HG03432 (cell line): Measurements from ENCODE around the gene ERGIC3.

Source experiments
- ATAC-seq: cut with Tn5 transposase; IDR thresholded peaks from one replicate; pipeline ENCODE4 v1.9.1; 2021; ENCODE audit warnings: mild to moderate bottlenecking, moderate library complexity; ENCODE audit not compliant: unreplicated experiment

ERGIC3 gene

DNA sequence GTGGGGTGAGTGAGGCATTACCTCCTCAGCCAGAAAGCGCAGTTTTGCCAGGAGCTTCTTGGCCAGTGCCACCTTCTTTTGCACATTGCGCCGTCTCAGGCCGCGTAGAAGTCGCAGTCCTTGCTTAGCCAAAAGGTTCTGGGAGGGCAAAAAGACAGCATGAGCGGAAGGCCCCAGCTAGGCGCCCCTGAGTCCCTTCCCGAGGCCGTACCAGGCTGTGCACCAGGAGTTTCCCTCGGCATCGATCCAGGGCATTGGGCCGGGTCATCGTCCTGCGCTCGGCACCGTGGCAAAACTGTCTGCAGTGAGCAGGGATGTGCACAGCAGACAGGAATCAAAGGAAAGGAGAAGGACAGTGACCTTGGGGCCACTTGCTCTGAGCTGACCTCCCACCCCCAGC lies 53.6 kb downstream of the ERGIC3 start:
- no peak for ATAC-seq

DNA sequence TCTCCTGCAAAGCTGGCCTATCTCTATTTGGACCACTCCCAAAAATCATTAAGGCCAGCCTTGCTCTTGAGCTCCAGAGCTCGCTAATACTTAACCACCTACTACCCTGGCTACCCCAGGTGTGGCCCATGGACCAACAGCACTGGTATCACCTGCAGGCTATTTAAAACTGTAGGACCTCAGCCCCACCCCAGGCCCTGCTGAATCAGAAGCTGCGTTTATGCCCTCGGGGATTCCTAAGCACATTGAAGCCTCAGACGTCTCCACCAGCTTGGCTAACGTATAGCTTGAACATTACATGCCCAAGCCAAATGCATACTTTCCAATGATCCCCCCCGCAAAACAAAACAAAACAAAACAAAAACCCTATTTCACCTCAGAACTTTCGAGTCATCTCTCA lies 54.0 kb downstream of the ERGIC3 start:
- no peak for ATAC-seq

DNA sequence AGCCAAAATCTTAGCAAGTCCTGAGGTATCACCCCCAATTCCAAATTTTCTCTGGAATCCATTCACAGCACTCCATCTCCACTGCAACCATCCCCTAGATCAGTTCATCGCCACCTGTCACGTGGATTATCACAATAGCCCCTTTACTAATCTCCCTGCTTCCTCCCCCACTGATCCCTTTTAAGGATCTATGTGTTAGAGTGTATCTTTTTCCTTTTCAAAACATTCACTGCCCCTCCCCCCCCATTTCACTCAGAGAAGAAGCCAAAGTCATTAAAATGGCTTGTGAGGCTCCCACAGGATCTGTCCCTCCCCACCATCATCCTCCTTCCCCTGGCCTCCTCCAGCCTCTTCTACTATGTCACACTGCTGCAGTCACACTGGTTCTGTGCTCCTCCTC lies 55.3 kb downstream of the ERGIC3 start:
- ATAC-seq: no peak

DNA sequence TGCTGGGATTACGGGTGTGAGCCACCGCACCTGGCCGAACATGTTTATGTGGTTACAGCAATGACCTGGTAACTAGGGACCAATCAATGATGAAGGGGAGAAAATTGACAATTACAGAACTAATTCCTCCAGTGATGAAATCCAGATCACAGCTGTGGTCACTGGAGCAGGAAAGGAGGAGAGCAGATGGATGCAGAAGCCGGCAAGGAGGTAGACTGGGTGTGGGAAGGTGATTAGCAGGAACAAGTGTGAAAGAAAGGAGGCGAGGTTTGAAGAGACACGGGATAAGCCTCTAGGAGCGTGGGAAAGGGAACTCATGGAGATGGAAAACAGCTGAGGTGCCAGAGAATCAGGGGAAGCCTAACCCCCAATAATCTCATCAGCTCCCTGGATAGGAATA lies 56.6 kb downstream of the ERGIC3 start:
- ATAC-seq: no peak

GRCh38 chr20:35598899-35599775 lies 57.3 kb downstream of the ERGIC3 start:
- no peak for ATAC-seq

DNA sequence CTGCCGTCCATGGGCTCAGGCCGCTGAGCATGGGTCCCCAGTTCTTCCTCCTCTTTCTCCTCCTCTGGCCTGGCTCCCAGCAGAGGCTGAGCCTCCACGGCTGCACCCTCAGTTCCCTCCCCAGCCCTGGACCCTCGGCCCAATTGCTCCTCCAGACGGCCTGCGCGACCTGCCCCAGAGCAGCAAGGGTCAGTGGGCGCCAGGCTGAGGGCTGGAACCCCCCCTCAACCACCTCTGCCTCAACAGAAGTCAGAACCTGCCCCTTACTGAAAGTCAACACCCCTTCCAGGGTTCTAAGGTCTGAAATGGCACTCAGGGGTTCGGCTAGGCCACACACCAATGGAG lies 57.9 kb downstream of the ERGIC3 start:
- ATAC-seq: no peak

GRCh38 chr20:35600176-35600992 lies 58.5 kb downstream of the ERGIC3 start:
- ATAC-seq: no peak

DNA sequence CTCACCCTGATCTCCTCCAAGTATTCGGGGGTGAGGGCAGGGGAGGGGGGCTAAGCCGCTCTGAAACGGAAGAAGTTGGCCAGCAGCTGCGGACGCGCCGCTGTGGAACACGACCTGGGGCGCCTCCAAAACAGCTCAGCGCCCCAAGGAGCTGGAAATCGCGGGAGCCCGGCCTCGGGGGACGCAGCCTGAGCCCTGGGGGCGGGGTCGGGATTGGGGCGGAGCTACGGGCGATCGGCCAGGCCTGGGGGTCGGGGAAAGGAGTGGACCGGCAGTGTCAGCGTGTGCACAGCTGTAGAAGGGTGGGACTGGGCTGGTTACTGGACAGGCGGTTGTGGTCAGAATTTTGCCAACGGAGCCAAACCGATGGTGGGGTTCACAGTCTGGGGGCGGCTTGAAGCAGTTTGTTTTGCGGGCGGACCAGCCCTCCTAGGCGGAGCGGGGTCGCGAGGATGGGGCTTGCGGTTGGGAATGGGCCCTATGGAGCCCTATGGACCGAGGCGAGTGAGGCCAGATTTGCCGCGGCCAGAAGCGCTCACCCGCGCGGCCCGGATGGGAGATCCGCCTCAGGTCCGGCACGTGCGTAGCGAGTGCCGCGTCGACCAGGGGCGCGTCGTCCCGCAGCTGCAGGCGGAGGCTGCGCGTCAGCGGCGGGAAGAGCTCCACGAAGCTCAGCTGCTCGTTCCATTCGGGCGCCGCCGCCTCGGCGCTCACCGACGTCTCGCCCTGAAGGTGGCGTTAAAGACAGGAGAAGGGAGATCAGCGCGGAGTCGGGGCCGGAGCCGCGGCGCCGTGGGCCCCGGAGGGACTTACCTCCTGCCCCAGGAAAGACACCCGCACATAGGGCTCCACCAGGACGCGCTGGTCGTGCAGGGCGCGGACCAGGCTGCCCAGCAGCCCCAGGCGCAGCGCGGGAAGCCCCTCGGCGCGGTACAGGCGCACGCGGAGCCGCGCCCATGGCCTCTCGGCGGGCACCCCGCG lies 59.4 kb downstream of the ERGIC3 start:
- ATAC-seq: peak; percentile 61

DNA sequence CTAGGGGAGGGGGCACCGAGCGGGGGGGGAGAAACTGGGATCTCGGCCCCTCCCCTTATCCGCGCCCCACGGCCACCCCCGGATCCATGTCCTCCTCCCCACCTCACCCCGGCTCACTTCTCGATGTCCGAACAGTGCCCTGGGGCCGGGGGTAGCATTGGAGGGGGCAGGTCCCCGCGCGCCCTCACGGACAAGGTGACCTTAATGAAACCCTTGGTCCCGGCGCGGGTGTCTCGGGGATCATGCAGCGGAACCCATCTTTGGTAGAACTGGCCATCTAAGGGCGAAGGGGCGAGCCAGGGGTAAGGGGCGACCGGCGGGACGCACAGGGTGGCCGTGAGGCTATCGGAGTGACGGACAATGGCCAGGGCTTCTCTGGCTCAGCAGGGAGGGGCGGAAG lies 60.1 kb downstream of the ERGIC3 start:
- no peak for ATAC-seq

GRCh38 chr20:35602851-35603495 lies 61.1 kb downstream of the ERGIC3 start:
- no peak for ATAC-seq

DNA sequence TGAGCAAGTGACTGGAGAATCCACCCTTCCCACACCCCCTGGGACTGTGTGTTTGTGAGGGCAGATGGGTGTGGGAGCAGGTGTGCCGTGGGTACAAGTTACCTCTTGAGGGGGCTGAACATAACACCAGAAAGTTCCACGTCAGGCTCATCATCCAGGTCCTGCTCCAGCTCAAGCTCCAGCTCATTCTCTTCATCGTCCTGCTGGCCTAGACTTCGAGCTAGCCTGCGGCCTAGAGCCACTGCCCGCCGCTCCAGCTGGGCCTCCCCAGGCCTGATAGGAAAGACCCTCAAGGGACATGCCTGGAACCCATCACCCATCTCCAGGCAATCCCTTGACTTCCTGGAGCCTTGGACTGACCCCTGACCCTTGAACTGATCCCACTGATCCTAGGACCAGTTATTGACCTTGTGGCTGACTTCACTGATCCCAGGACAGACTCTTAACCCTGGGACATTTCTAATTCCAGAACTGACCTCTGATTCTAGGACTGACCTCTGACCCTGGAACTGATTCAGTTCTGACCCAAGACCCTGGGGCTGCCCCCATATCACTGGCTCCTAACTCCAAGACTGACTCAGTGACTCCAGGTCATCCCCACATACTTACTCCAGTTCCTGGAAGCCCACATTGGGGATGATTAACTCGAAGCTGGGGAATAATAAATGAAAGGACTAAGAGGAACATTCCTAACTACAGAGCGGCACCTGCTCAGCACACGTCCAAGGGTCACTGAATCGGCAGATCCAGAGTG lies 62.0 kb downstream of the ERGIC3 start:
- ATAC-seq: no peak

DNA sequence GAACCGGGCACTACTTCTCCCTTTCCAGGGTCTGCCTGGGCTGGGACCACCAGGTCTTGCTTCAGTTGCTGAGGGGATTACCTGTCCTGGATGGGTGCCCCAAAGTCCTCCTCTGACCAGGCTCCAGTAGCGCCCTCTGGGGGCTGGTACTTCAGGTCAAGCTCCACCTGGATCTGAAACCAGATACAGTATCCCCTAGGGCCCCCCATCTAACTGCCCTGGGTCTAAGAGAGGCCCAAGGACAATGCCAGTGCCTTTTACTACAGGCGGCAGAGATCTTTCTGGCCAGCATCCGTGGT lies 62.5 kb downstream of the ERGIC3 start:
- no peak for ATAC-seq

DNA sequence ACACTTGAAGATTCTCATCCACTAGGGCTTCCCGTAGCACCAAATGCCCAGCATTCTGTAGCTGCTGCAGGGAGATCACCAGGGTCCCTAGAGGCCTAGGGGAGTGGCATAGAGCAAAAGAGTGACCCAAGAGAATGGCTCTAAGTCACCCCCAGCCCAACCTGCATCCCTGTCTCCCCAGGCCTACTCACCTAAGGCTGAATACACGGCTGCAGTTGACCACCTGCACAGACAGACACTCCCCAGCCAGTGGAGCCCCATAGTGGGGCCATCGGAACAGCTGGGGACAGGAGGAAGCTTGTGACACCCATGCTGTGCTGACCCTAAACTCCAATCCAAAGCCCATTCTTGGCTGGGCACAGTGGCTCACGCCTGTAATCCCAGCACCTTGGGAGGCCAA lies 64.2 kb downstream of the ERGIC3 start:
- ATAC-seq: no peak
